Measurements from ENCODE around the gene MRPS18B. TPM values are rescaled to one million over a fixed set of nuclear protein-coding genes. Genes with fewer than 3 reads are reported as not detected.
"Not testable (repeated sequence)": the region's sequence is repeated elsewhere in the genome, so short reads cannot be mapped to it uniquely, and the experiment has no call there.

MRPS18B gene
- total RNA-seq, 1 donor from 2014 or later, result 41.3 TPM

DNA sequence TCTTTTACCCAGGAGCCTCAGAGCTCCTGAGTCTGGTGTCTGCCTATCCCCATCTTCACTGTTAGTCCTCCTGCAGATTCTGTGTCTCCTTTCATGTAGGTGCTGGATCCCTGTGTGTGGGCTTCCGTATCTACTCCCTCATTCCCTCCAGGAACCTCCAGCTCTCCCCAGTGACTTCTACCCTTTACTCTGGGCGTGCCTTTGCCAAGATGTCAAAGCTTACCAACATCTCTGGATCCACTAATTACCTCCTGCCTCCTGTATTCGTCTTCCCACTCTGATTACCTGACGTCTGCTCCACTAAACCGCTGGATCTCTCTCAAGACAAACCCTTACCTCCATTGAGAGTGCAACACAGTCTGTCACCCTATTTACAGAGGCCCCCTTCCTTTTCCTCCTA lies 27.1 kb downstream of the MRPS18B start:
- no peak for DNase-seq

DNA sequence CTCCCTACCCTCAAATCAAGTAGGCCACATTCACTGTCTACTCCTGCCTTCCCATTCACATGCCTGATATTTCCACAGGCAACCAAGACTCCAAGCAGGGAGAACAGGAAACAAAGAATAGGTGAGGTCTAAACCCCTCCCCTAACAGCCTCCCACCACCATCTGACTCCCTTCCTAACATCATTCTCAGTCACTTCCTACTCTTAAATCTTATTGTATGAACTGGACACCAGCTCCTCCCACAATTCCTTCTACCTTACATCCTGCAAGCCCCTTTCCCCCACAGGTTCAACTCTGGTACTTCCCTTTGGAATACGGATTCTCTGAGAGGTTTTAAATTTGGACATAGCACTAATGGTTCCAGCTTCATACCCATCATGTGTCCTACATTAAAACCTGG lies 28.3 kb downstream of the MRPS18B start:
- DNase-seq, result no peak

DNA sequence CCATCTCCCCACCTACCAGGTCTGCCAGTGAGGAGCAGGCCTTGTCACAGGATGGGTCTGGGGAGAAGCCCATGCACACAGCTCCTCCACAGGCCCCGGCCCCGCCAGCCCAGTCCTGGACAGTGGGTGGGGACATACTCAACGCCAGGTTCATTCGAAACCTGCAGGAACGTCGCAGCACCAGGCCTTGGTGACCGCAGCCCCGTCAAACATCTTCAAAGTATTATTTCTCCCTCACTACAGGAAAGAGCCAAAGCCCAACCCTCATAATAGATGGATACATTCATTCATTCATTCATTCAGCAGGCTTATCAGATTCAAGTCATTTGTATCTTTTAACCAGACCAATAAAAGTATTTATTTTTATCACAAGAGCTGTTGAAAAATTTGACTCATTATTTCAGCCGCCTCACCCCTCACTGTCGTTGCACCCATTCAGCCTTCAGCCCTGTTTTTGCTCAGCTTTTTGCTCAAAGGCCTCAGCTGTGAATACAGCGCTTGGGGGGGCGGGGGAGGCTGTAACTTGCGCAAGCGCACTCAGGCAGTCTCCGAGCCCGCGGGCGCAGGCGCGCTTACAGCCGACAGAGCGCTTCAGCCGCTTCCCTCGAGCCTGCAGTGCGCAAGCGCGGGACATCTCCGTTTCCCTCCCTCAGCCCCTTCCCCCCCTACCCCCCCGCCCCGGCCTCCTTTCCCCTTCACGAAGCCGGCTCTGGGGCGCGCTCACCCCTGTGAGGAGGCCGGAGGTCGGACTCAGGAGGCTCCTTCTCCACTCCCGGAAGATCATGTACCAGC lies 29.0 kb downstream of the MRPS18B start, which contains the start of gene C6orf136:
Gene C6orf136 (plus strand): TSS at position 684 of the 792 bp plus-strand sequence. CDS start 99 bp downstream, at position 783.
- peak; percentile 87 for DNase-seq

DNA sequence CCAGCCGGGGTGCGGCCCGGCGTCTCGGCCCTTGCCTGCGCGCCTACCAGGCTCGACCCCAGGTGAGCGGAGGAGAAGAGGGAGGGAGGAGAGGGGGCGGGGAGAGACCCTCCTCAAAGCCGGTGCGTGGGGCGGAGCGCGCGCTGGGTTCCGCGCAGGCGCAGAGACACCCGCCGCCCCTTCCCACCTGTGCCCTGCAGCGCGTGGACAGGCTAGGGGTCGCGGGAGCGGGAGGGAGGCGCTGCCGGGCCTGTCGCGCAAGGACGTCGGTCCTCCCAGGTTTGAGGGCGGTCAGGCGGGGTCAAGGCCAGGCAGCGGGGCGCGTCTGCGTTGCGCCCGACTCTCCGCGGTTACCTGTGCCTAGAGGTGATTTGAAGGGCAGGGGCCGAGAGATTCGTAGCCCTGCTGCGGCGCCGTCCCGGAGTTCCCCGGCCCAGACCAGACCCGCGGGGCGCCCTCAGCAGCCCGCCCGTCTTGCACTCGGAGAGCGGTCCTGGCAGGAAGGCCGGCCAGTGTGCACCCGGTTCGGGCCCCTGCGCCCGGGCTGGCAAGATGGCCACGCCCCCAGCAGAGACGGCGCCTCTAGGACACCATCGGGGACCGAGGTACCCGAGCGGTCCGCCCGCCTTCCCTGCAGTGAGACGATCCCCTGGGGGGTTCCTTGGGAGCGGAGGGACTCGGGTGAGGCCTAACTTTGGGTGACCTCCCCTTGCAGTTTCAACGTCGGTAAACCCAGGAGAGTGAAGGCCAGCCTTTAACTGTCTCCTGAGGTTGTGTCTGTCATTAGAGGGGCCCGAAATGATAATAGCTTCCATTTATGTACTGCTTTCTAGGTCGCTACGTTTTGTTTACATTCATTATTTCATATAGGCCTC lies 29.8 kb downstream of the MRPS18B start:
- DNase-seq, result peak; percentile 21

DNA sequence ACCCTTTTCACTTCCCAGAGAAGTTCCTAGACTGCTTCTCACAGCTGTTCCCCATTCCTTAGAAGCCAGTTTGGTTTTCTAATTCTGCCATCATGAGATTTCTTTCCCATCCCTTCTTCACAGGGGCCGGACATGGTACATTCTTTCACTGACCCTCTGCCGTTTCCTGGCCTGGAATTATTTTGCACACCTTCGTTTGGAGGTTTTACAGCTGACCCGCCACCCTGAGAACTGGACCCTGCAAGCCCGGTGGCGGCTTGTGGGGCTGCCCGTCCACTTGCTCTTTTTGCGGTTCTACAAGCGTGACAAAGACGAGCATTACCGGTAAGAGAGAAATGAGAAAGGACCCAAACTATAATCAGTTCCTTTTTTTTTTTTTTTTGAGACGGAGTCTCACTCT lies 33.5 kb downstream of the MRPS18B start:
- no peak for DNase-seq

DNA sequence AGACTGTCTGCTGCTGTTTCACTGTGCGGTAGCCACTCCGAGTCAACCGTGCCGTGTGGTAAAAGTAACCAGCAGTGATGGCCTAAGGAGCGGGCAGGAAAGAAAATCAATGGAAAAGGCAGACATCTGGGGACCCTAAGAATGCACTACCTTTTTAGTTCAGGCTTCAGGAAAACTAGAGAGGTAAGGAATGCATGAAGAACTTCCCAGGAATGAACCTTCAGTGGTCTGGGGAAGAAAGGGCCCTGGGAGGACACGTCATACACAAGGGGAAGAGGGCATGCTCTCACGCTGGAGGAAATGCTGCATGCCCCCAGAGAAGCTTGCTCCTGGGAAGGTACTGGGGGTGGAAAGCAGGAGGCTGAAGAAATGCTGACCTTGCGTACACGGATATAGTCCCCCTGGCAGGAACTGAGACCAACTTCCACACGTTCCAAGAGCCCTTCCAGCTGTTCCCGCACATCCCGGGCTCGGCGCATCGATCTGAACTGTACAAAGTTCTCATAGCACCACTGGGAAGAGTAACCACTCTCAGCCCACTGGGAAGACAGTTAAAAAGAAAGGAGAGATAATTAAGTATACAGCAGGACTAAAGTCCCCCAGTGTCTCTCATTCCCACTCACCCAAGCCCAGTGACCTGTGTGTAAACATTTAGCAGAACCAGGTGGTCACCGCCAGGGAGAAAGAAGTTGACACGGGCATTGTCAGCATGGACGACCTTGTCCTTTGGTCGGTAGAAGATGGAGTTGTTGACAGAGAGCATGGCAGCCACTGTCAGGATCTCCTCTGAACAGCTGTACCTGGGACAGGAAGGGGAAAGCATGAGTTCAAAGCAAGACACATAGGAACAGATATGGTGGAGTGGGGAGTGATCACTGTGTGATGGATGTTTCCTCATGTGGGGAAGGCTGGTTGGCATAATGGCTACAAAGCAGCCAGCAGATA lies 37.4 kb downstream of the MRPS18B start:
- no peak for DNase-seq

DNA sequence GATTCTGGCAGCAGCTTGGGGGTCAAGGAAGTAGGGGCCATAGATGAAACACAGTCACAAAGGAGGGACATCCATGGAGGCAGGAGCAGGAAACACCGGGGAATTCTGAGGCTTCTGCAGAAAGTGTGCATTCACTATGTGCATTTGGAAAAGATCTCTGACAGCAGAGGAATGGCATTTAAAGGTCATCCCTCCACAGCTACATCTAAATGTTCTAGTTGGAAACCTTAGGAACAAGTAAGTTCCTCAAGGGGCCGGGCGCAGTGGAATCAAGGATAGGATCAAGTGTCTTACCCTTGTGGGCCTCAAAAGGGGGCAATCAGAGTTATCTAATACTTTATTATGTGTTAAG lies 38.1 kb downstream of the MRPS18B start:
- DNase-seq, result no peak

DNA sequence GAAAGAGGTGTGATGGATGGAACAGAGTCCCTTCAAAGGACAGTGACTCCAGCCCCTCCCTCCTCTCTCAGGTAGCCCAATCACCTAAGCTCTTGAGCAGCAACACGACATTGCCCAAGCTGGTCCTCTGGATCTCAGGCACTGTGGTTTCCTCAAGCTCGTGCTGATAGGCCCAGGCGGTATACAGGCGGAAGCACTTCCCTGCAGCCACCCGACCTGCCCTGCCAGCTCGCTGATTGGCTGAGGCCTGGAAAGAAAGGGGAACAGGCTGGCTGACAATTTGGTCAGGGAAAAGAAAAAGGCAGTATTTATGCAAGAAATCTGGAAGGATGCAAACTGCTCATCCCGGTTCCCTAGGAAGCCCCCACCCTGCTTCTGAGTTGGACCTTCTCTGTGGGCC lies 38.9 kb downstream of the MRPS18B start:
- DNase-seq, result no peak

DNA sequence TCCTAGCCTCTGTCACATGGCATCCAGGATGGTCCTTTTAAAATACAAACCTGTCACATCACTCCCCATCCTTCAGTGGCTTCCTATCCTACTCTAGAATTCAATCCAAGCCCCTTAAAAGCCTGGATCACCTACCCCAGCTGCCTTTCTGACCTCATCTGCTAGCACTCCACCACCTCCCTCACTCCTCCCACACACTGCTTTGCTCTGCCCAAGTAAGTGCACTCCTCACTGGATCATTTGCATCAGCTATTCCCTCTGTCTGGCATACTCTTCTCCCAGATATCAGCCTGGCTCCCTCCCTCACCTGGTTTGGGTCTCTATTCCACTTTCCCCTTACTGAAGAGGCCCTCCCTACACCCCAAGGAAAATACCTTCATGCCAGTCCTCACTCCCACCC lies 39.8 kb downstream of the MRPS18B start:
- no peak for DNase-seq

DNA sequence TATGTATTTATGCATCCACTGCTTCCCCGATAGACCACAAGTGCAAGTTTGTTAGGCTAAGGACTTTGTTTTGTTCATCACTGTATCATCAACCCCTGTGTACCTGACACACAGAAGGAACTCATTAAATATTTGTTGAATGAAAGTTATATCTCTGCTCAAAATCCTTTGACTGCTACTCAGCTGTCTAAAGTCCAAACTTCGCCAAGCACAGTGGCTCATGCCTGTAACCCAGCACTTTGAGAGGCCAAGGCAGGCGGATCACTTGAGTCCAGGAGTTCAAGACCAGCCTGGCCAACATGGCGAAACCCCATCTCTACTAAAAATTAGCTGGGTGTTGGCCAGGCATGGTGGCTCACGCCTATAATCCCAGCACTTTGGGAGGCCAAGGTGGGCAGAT lies 40.3 kb downstream of the MRPS18B start:
- not testable (repeated sequence) for DNase-seq

DNA sequence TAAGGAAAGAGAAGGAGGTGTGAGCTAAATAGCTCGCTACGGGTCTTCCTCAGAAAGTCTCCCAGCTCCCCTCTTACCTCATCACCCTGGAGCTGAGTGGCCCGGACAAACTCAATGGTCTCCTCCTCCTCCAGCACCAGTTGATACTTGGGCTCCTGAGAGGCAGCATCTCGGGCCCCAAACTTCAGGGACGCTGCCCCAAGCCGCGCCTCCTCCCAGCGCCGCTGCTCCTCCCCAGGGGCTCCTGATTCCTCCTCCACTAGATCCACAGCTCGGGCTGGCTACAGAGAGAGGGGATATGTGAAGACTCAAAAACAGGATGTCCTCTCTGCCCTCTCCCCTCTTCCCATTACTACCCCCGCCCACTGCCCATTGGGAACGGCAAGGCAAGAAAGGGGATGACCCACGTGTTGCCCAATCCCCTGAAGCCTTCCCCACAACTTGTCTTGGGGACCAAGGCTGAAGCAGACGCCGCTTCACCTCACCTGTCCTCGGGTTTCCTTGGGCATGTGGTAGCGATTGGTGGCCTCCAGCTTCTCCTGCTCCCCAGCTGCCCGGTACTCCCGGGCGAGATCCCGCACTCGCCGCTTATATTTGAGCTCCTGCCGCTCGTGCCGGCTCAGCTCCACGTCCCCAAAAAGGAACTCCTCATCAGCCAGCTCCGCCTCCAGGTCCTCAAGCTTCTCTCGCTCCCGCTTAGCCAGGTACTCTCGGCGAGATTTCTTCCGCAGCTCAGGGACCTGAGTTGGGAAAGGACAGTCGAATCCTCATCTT lies 47.5 kb downstream of the MRPS18B start:
- no peak for DNase-seq

DNA sequence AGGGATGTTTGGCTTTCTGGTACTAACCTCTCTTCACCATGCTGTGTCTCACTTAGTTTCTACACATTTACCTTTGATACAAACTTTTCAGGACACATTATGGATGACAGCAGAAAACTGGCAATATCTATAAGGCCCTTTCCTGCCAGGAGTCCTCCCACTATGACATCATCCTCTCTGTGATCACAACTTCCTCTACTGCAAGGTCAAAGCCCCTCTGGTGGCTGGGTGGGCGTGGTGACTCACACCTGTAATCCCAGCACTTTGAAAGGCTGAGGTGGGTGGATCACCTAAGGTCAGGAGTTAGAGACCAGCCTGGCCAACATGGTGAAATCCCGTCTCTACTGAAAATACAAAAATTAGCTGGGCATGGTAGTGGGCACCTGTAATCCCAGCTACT lies 48.7 kb downstream of the MRPS18B start:
- not testable (repeated sequence) for DNase-seq

DNA sequence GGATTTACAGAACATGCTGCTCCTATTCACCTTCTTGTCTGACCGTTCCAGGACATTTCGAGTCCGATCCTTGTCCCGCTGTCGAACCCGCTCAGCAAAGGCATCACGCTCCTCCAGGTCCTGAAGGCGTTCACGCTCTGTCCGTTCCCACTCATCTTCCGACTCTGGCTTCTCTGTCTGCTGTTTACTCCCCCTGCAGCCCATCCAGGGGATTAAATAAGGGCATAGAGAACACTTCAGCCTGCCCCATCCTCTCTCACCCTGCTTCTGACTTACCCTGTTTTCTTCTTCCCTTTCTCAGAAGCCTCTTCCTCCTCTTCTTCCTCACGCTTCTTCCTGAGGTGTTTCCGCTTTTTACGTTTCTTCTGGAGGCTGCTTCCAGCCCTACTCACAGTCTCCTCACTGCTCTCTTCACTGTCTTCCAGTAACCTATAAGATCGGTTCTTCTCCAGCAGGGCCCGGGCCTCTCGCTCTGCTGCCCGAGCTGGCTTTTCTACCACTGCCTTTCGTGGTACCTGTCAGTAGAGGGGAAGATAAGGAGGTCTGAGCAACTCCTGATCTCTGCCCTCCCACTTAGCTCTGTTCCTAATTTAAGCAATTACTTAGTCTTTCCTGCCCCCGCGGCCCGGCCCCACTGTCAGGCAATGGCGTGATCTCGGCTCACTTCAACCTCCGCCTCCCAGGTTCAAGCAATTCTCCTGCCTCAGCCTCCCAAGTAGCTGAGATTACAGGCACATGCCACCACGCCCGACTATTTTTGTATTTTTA lies 53.3 kb downstream of the MRPS18B start:
- no peak for DNase-seq

DNA sequence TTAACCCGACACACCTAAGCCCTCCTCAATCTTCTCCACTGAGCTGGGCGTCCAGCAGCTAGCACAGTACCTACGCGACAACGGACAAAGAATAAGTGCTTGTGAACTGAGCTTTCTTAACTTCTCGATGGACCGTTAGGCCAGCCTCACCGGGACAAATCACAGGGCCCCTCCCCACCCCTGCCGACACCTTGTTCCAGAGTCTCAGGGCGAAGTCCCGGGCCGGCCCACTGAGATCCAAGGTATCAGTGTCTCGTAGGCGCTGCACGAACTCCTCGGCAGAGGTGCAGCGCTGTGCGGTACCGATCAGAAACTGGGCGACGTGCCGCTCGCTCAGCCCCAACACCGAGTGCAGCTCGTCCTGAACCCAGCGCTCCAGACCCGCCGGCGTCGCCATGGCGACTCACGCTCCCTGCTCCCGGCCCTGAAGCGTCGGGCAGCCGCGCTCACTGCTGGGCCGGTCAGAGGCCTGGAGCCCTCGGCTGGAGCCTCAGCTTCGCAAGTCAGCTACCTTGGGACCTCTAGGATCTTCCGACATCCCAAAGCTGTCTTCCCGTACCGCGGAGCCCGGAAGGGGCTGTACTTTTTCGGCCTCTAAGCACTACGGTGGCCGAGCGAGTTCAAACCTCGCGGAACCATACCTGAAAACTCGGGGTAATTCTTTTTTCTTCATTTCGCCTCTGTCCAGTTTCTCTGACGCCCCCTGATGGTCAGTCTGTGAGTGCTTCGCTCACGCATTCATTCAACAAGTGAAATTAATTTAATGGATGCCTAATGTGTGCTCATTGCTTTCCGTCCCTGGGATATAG lies 55.0 kb downstream of the MRPS18B start, which contains the start of gene DHX16:
Gene DHX16 (minus strand): TSS at position 562 of the 809 bp plus-strand sequence. CDS start 165 bp downstream, at position 397.
- DNase-seq, result peak; percentile 95

Small RNA genes lying within 50 kb of the gene (small RNA-seq; reads per million reads assigned to genes)
- gene MIR877 (ENCODE audit: low replicate concordance), result 4.1 reads per million, percentile 90 among the genes with 10 or more reads in this experiment

Other genes starting within 250 kb of the MRPS18B start
- gene HLA-E, start 128.3 kb upstream of the MRPS18B start, total RNA-seq, result 115 TPM
- 35.8 TPM for gene GNL1, start 61.4 kb upstream of the MRPS18B start, total RNA-seq
- gene PRR3, start 60.5 kb upstream of the MRPS18B start, total RNA-seq, result 6.6 TPM
- gene ABCF1, start 46.4 kb upstream of the MRPS18B start, total RNA-seq, result 27.4 TPM
- 15.2 TPM for gene PPP1R10, start 597 bp upstream of the MRPS18B start, total RNA-seq
- gene ATAT1, start 9.0 kb downstream of the MRPS18B start, total RNA-seq, result 7.8 TPM
- gene C6orf136, start 29.3 kb downstream of the MRPS18B start, total RNA-seq, result 5.2 TPM
- 17.9 TPM for gene DHX16, start 55.2 kb downstream of the MRPS18B start, total RNA-seq
- 22.2 TPM for gene PPP1R18, start 68.8 kb downstream of the MRPS18B start, total RNA-seq
- gene NRM, start 73.1 kb downstream of the MRPS18B start, total RNA-seq, result 3.6 TPM
- 9.3 TPM for gene MDC1, start 99.4 kb downstream of the MRPS18B start, total RNA-seq
- gene TUBB, start 102.5 kb downstream of the MRPS18B start, total RNA-seq, result 296 TPM
- 32.6 TPM for gene FLOT1, start 124.8 kb downstream of the MRPS18B start, total RNA-seq
- gene IER3, start 126.7 kb downstream of the MRPS18B start, total RNA-seq, result 33.0 TPM

All from skin of body (tissue), 3 donors.